ENCODE results near the gene ARHGEF28.

GRCh38 chr5:73691302-73692080 is 65.5 kb downstream of the ARHGEF28 start:
- TF ChIP-seq, protein P1, sequence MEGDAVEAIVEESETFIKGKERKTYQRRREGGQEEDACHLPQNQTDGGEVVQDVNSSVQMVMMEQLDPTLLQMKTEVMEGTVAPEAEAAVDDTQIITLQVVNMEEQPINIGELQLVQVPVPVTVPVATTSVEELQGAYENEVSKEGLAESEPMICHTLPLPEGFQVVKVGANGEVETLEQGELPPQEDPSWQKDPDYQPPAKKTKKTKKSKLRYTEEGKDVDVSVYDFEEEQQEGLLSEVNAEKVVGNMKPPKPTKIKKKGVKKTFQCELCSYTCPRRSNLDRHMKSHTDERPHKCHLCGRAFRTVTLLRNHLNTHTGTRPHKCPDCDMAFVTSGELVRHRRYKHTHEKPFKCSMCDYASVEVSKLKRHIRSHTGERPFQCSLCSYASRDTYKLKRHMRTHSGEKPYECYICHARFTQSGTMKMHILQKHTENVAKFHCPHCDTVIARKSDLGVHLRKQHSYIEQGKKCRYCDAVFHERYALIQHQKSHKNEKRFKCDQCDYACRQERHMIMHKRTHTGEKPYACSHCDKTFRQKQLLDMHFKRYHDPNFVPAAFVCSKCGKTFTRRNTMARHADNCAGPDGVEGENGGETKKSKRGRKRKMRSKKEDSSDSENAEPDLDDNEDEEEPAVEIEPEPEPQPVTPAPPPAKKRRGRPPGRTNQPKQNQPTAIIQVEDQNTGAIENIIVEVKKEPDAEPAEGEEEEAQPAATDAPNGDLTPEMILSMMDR (IDR thresholded peaks at IDR 0.05; ENCODE audit: poor library complexity, severe bottlenecking), result no peak
- TF ChIP-seq POLR2AphosphoS5 (IDR thresholded peaks at IDR 0.05), result no peak
- TF ChIP-seq EP300 (conservative IDR thresholded peaks at IDR 0.05; ENCODE audit: poor library complexity, severe bottlenecking), result no peak
- TF ChIP-seq EZH2 (IDR thresholded peaks at IDR 0.05; ENCODE audit: borderline replicate concordance, insufficient read depth, low read length, poor library complexity, severe bottlenecking), result no peak
- TF ChIP-seq TAF1 (IDR thresholded peaks at IDR 0.05; ENCODE audit: low read depth), result no peak
- no peak for TF ChIP-seq RAD21 (conservative IDR thresholded peaks at IDR 0.05)
- TF ChIP-seq, protein P2, sequence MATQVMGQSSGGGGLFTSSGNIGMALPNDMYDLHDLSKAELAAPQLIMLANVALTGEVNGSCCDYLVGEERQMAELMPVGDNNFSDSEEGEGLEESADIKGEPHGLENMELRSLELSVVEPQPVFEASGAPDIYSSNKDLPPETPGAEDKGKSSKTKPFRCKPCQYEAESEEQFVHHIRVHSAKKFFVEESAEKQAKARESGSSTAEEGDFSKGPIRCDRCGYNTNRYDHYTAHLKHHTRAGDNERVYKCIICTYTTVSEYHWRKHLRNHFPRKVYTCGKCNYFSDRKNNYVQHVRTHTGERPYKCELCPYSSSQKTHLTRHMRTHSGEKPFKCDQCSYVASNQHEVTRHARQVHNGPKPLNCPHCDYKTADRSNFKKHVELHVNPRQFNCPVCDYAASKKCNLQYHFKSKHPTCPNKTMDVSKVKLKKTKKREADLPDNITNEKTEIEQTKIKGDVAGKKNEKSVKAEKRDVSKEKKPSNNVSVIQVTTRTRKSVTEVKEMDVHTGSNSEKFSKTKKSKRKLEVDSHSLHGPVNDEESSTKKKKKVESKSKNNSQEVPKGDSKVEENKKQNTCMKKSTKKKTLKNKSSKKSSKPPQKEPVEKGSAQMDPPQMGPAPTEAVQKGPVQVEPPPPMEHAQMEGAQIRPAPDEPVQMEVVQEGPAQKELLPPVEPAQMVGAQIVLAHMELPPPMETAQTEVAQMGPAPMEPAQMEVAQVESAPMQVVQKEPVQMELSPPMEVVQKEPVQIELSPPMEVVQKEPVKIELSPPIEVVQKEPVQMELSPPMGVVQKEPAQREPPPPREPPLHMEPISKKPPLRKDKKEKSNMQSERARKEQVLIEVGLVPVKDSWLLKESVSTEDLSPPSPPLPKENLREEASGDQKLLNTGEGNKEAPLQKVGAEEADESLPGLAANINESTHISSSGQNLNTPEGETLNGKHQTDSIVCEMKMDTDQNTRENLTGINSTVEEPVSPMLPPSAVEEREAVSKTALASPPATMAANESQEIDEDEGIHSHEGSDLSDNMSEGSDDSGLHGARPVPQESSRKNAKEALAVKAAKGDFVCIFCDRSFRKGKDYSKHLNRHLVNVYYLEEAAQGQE (IDR thresholded peaks at IDR 0.05; ENCODE audit: borderline replicate concordance), result no peak

All from neural cell (in vitro differentiated cells).